BJ (cell line): Measurements from ENCODE around the gene CHCHD3. TPM values are rescaled to one million over a fixed set of nuclear protein-coding genes. Genes with fewer than 3 reads are reported as not detected.
"Not testable (repeated sequence)": the region's sequence is repeated elsewhere in the genome, so short reads cannot be mapped to it uniquely, and the experiment has no call there.

Experiments
- CTCF ChIA-PET: fragments of 350-600 bp; formaldehyde crosslinking; extraction: SDS; loops from one replicate; lab custom pipeline; 2021; ENCODE audit warnings: antibody characterized with exemption, inconsistent platforms; lab: Yijun Ruan, JAX
- POLR2A ChIA-PET: fragments of 300-600 bp; sonication (Branson Sonifier 250); formaldehyde crosslinking; extraction: SDS; loops from one replicate; lab custom pipeline; 2021; ENCODE audit warnings: antibody characterized with exemption; lab: Charles Lee
- DNase-seq: peaks from one replicate; pipeline ENCODE4 v3.0.0-alpha.2; 2011; ENCODE audit warnings: low read depth
- H3K27me3 ChIP-seq: 2 replicates; pipeline ENCODE4 v1.6.0; 2011; ENCODE audit warnings: low read length; ENCODE audit not compliant: control insufficient read depth, insufficient read depth
- H3K36me3 ChIP-seq: 2 replicates; pipeline ENCODE4 v1.5.1; 2011; ENCODE audit warnings: low read length; ENCODE audit not compliant: control insufficient read depth, insufficient read depth
- H3K4me3 ChIP-seq: 2 replicates; pipeline ENCODE4 v1.5.1; 2011; ENCODE audit warnings: low read depth, mild to moderate bottlenecking, control low read depth, low read length
- polyA plus RNA-seq: library from polyadenylated mRNA; depleted of rRNA; stranded (reverse); fragments of >200 nt; gene quantifications from 2 replicates; pipeline ENCODE4 v1.2.3, GENCODE V29; 2011
- TF ChIP-seq, protein P1 (sequence below): IDR thresholded peaks from 2 replicates; pipeline ENCODE4 v1.5.1; 2011; ENCODE audit warnings: low read depth, mild to moderate bottlenecking, control low read depth, inconsistent platforms, low read length, moderate library complexity; ENCODE audit not compliant: insufficient read depth

CHCHD3 gene
- polyA plus RNA-seq, 1 experiment = 47.2 TPM

DNA sequence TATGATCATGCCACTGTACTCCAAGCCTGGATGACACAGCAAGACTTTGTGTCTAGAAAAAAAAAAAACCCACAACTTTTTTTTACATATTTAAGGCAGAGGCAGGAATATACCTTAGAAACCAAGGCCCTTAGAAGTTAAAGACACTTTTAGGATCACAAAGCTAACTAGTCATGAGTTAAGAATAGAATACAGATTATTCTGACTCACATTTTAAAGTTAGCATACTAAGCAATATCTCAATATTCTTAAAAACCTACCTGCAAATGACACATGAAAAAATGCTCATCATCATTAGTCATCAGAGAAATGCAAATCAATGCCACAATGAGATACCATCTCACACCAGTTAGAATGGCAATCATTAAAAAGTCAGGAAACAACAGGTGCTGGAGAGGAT is 177.7 kb downstream of the CHCHD3 start:
- Histone ChIP-seq H3K36me3 (no peaks in the 10 kb centered on the region), H3K27me3 (no peaks in the 10 kb centered on the region), H3K4me3 (no peak overlapping the region)
- ChIA-PET POLR2A (no interaction called here), CTCF (interaction anchor here (0.6 kb wide), 1 partner anchor 15 kb away, joined by 3 read pairs; no protein-coding TSS in a partner anchor)
- TF ChIP-seq, protein P1, sequence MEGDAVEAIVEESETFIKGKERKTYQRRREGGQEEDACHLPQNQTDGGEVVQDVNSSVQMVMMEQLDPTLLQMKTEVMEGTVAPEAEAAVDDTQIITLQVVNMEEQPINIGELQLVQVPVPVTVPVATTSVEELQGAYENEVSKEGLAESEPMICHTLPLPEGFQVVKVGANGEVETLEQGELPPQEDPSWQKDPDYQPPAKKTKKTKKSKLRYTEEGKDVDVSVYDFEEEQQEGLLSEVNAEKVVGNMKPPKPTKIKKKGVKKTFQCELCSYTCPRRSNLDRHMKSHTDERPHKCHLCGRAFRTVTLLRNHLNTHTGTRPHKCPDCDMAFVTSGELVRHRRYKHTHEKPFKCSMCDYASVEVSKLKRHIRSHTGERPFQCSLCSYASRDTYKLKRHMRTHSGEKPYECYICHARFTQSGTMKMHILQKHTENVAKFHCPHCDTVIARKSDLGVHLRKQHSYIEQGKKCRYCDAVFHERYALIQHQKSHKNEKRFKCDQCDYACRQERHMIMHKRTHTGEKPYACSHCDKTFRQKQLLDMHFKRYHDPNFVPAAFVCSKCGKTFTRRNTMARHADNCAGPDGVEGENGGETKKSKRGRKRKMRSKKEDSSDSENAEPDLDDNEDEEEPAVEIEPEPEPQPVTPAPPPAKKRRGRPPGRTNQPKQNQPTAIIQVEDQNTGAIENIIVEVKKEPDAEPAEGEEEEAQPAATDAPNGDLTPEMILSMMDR = no peak
- DNase-seq = no peak

- POLR2A ChIA-PET, H3K4me3 ChIP-seq, DNase-seq, H3K27me3 ChIP-seq, H3K36me3 ChIP-seq, CTCF ChIA-PET: not testable (repeated sequence)
These were observed 179.6 kb downstream of the CHCHD3 start for GRCh38 chr7:132902294-132902693.

- ChIA-PET CTCF (no interaction called here), POLR2A (no interaction called here)
- H3K36me3 ChIP-seq = no peaks in the 10 kb centered on the region
- H3K4me3 ChIP-seq = no peak overlapping the region
- DNase-seq = no peak
- TF ChIP-seq, protein P1 = no peak
- no peaks in the 10 kb centered on the region for H3K27me3 ChIP-seq
These were observed 180.6 kb downstream of the CHCHD3 start for GRCh38 chr7:132901241-132901640.

DNA sequence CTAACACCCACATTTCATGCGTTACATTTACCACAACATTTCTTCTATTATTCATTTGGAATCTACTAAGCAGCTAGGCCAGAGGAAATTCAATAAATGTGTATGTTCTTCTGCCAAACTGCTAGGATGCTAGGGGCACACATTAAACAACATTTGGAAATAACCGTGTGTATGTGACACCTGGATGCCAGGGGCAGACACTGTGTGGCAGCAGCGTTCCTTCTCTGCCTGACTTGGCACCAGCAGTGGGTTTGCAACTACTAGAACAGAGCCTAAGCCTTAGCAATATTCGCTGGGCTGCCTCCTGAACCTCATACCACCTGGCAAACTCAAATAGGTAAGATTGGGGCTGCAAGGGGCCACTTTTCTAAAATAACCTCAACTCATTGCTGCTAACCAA is 182.1 kb downstream of the CHCHD3 start:
- DNase-seq = no peak
- CTCF ChIA-PET = interaction anchor here (1.6 kb wide), 1 partner anchor 27 kb away, joined by 3 read pairs; no protein-coding TSS in a partner anchor
- TF ChIP-seq, protein P1 = no peak
- Histone ChIP-seq H3K27me3 (no peaks in the 10 kb centered on the region), H3K36me3 (no peaks in the 10 kb centered on the region), H3K4me3 (no peak overlapping the region)
- POLR2A ChIA-PET = no interaction called here

GRCh38 chr7:132898641-132899175 is 183.2 kb downstream of the CHCHD3 start:
- H3K4me3 ChIP-seq, H3K27me3 ChIP-seq, DNase-seq, H3K36me3 ChIP-seq, POLR2A ChIA-PET: not testable (repeated sequence)
- CTCF ChIA-PET = interaction anchor here (0.7 to 1.6 kb wide), 2 partner anchors 26 to 455 kb away, joined by 3 read pairs; no protein-coding TSS in a partner anchor

DNA sequence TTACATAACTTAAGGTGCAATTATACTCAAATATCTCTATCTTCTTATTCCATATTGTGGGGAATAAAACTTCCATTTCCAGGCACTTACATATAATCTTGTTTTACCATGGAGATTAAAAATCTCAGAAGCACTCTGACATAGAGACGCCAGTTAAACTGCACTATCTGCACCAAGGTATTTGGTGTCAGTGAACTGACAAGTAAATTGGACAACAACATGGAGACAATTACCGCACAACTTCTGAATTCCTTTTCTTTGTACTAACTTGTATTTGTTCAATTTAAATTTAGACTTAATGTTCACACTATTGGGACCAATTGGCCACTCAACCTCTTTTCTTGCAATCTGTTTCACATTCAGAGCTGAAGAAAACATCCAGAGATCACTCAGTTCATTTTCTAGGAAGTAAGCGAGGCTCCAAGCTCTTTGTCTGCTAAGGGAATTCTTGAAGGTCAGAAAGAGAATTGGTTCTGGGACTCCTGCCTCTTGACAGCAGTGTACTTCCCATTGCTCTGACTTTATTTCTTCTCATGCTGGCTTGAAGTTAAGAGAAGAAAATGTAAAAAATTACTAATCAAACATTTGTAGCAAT is 184.7 kb downstream of the CHCHD3 start:
- POLR2A ChIA-PET = no interaction called here
- TF ChIP-seq, protein P1 = no peak
- Histone ChIP-seq H3K36me3 (no peaks in the 10 kb centered on the region), H3K4me3 (no peak overlapping the region), H3K27me3 (no peaks in the 10 kb centered on the region)
- CTCF ChIA-PET = no interaction called here
- DNase-seq = no peak
